Panc1 (cell line): ENCODE results near the gene GPR160.

ENCODE experiments used
- TCF7L2 ChIP-seq: IDR thresholded peaks from 2 replicates; pipeline ENCODE4 v1.6.1; 2011; ENCODE audit warnings: mild to moderate bottlenecking, low read depth, low read length, inconsistent platforms
- TF ChIP-seq, protein P1 (sequence below): fragments of 450-650 bp; IDR thresholded peaks from 2 replicates; pipeline ENCODE4 v1.5.1; 2017; ENCODE audit warnings: mild to moderate bottlenecking

DNA sequence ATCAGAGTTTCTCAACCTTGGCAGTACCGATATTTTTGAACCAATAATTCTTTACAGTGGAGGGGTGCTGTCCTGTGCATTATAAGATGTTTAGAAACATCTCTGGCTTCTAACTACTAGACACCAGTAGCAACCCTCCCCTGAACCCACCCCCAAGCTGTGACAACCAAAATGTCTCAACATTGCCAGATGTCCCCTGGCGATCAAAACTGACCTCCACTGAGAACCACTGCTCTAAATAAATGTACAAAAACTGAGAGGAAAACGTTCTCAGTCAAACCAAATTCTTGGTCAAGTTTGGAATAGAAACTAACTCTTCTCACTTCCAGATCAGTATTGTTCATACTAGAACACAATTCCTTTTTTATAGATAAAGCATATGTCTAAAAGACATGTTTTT is 58.5 kb downstream of the GPR160 start:
- TF ChIP-seq, protein P1, sequence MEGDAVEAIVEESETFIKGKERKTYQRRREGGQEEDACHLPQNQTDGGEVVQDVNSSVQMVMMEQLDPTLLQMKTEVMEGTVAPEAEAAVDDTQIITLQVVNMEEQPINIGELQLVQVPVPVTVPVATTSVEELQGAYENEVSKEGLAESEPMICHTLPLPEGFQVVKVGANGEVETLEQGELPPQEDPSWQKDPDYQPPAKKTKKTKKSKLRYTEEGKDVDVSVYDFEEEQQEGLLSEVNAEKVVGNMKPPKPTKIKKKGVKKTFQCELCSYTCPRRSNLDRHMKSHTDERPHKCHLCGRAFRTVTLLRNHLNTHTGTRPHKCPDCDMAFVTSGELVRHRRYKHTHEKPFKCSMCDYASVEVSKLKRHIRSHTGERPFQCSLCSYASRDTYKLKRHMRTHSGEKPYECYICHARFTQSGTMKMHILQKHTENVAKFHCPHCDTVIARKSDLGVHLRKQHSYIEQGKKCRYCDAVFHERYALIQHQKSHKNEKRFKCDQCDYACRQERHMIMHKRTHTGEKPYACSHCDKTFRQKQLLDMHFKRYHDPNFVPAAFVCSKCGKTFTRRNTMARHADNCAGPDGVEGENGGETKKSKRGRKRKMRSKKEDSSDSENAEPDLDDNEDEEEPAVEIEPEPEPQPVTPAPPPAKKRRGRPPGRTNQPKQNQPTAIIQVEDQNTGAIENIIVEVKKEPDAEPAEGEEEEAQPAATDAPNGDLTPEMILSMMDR, result no peak
- TF ChIP-seq TCF7L2, result no peak
